ENCODE data around the gene MARVELD2.

The MARVELD2 gene

DNA sequence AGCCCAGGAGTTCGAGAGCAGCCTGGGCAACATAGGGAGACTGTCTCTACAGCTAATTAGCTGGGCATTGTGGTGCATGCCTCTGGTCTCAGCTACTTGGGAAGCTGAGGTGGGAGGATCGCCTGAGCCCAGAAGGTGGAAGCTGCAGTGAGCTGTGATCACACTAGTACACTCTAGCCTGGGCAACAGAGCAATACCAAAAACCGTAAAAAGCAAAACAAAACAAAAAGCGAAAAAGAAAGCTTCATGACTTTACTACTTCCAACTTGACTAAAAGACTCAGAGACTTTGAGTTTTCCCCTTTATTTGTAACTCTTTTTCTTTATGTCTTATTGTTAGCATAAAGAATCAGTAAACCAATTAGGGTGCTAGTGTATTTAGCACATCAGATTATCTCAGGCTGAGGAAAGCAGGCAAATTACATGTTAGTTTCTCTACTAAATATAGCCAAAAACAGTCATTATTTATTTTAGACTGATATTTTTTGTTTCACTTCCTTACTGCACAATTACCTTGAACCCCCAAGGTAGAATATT lies 39.9 kb upstream of the MARVELD2 start:
- no peak for TF ChIP-seq CTCF (IDR thresholded peaks at IDR 0.05; ENCODE audit: insufficient read depth, missing control alignments)
- DNase-seq (ENCODE audit: insufficient read length, low spot score): no peak
- no peak for FAIRE-seq

DNA sequence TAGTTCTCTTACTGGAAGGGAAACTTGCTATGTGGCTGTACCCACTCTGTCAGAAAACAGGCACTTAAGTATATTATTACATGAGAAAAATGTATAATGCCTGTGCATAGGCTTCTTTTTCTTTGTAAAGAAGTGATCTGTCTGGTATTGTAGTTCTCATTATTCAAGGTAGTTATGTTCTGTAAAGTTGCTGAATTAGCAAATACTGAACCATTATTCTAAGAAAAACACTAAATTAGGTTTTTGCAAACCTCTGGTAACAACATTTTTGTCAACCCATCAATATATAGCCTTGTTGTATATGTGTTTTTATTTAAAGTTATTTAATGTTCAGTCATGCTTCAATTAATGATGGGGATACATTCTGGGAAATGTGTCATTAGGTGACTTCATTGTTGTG lies 36.5 kb upstream of the MARVELD2 start:
- DNase-seq (ENCODE audit: insufficient read length, low spot score) (no peak), FAIRE-seq (no peak)
- no peak for TF ChIP-seq CTCF (IDR thresholded peaks at IDR 0.05; ENCODE audit: insufficient read depth, missing control alignments)

- TF ChIP-seq CTCF (IDR thresholded peaks at IDR 0.05; ENCODE audit: insufficient read depth, missing control alignments): no peak
- no peak for FAIRE-seq
Measured at GRCh38 chr5:69404659-69405330, 10.1 kb upstream of the MARVELD2 start.

DNA sequence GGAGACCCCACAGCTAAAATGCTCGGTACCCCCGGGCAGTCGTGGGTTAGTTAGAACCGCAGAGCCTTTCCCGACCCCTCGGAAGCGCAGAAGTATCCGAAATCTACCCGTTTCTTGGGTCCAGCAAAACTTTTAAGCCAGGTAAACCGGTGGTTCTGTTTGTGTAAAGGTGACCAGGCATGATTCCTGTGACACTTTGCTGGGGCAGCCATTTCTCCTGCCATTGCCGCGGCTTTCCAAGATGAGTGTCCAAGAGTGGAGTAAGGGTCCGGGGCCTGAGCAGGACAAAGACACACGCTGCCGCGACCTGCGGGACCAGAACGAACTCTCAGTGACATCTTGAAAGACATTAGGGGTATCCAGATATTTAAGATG lies 655 bp downstream of the MARVELD2 start:
- DNase-seq (ENCODE audit: insufficient read length, low spot score) (no peak), FAIRE-seq (no peak)
- no peak for TF ChIP-seq CTCF (IDR thresholded peaks at IDR 0.05; ENCODE audit: insufficient read depth, missing control alignments)

More at GRCh38 chr5:69404659-69405330, 10.1 kb upstream of the MARVELD2 start:
- no peak for DNase-seq (ENCODE audit: insufficient read length, low spot score)

GRCh38 chr5:69416180-69416579 lies 1.3 kb downstream of the MARVELD2 start:
- TF ChIP-seq CTCF (IDR thresholded peaks at IDR 0.05; ENCODE audit: insufficient read depth, missing control alignments): no peak
- no peak for DNase-seq (ENCODE audit: insufficient read length, low spot score)
- FAIRE-seq: no peak

GRCh38 chr5:69416699-69417098 lies 1.8 kb downstream of the MARVELD2 start:
- no peak for DNase-seq (ENCODE audit: insufficient read length, low spot score)
- no peak for FAIRE-seq
- no peak for TF ChIP-seq CTCF (IDR thresholded peaks at IDR 0.05; ENCODE audit: insufficient read depth, missing control alignments)

GRCh38 chr5:69418554-69418953 lies 3.6 kb downstream of the MARVELD2 start:
- DNase-seq (ENCODE audit: insufficient read length, low spot score): no peak
- no peak for TF ChIP-seq CTCF (IDR thresholded peaks at IDR 0.05; ENCODE audit: insufficient read depth, missing control alignments)
- no peak for FAIRE-seq

Data from D721Med (cell line).